Pancreas (tissue), 10 donors: ENCODE data around the gene ZNF521. TPM values are rescaled to one million over a fixed set of nuclear protein-coding genes. Genes with fewer than 3 reads are reported as not detected.

Experiments used
- ATAC-seq, 4 donors: fragments of 200-7000 bp; cut with Tn5 transposase; one replicate each; pipeline versions ENCODE4 v1.8.0 to v1.9.1; 2020; ENCODE audit warnings: mild to moderate bottlenecking in 4 of 4, moderate library complexity in 4 of 4
- DNase-seq, 6 donors: peaks; one replicate each; pipeline ENCODE4 v3.0.0-alpha.2; 2020
- FAIRE-seq: peaks from 2 replicates; lab custom pipeline; 2012; peaks lifted over from hg19 to GRCh38; lab: Jason Lieb, UNC
- H3K27ac ChIP-seq, 4 donors: fragments of 200-600 bp; sonication (generic); 1 replicate in 3 of 4; 2 replicates in 1 of 4; pipeline versions ENCODE4 v1.5.0 to v1.8.0; 2020
- H3K27me3 ChIP-seq, 4 donors: fragments of 200-600 bp; one replicate each; pipeline ENCODE4 v1.8.0; 2021
- H3K36me3 ChIP-seq, 3 donors: fragments of 200-600 bp; sonication (generic) in 1 of 3; one replicate each; pipeline versions ENCODE4 v1.5.0 to v1.8.0; 2020 to 2021
- H3K4me1 ChIP-seq, 3 donors: fragments of 200-600 bp; one replicate each; pipeline ENCODE4 v1.8.0; 2021
- H3K4me3 ChIP-seq, 4 donors: fragments of 200-600 bp; sonication (generic) in 2 of 4; one replicate each; pipeline versions ENCODE4 v1.5.0 to v1.8.0; 2020 to 2021
- H3K9me3 ChIP-seq, 4 donors: fragments of 200-600 bp; one replicate each; pipeline ENCODE4 v1.8.0; 2021
- WGBS, 2 donors: extraction: QIAGEN DNeasy Blood & Tissue Kit; methylation state at CpG; one replicate each; pipeline ENCODE4 v1.1.7; 2013; 5-methylcytosine and 5-hydroxymethylcytosine counted together
- intact Hi-C, 3 donors: fragments of 100-400 bp; cut with DNase I; formaldehyde crosslinking; loops; one replicate each; pipeline versions ENCODE4 v1.11.1 to v1.14.2; 2022
- polyA plus RNA-seq, 2 donors: library from polyadenylated mRNA; stranded (reverse); fragments of 200-250 nt; gene quantifications; one replicate each; pipeline ENCODE4 v1.2.3, GENCODE V29; 2013
- total RNA-seq, 6 donors: library from RNA; stranded (reverse); fragmentation: NEBNext Ultra II Directional in 4 of 6; extraction: Animal tissue kit (Norgen Biotek cat#: 25700) in 4 of 6; gene quantifications; one replicate each; pipeline versions ENCODE4 v1.2.1 to v1.2.4, GENCODE V29; 2021 to 2023
- TF ChIP-seq, protein P1 (sequence below), 4 donors: fragments of 200-600 bp; sonication (generic) in 3 of 4; IDR thresholded peaks; one replicate each; pipeline versions ENCODE4 v1.5.0 to v1.8.0; 2021; ENCODE audit warnings: antibody characterized with exemption in 4 of 4
- donor health status: healthy with polysubstance abuse.
- donor health status: DM: no; HTN: no; CAD: no; lungs with moderate emphysema.
- donor health status: DM: no; HTN: no; CAD: no.
- donor health status: control.
- donor health status: control.
- donor health status: Bipolar disorder and iron deficiency.
- donor health status: DM: yes; HTN: yes; CAD: no.
- donor health status: DM: no; HTN: no; CAD: no.
- donor health status: DM: no; HTN: no; CAD: no.
- donor health status: DM: yes; HTN: yes; CAD: no.

Gene ZNF521
- total and polyA plus RNA-seq, 8 donors: 0.42 to 6.0 (median 1.5) TPM

GRCh38 chr18:25247725-25248124 is 104.2 kb downstream of the ZNF521 start:
- no peaks in the 10 kb centered on the region for H3K36me3 ChIP-seq
- no peak overlapping the region for H3K4me3 ChIP-seq
- no peaks in the 10 kb centered on the region for H3K9me3 ChIP-seq
- no peaks in the 10 kb centered on the region for H3K4me1 ChIP-seq
- no peak overlapping the region for H3K27ac ChIP-seq
- ATAC-seq: no peak
- DNase-seq: no peak
- peaks cover 0 to 12% (median 0%) of the 10 kb centered on the region in 4 donors for H3K27me3 ChIP-seq
- intact Hi-C loops: no loop called here
- TF ChIP-seq, protein P1, sequence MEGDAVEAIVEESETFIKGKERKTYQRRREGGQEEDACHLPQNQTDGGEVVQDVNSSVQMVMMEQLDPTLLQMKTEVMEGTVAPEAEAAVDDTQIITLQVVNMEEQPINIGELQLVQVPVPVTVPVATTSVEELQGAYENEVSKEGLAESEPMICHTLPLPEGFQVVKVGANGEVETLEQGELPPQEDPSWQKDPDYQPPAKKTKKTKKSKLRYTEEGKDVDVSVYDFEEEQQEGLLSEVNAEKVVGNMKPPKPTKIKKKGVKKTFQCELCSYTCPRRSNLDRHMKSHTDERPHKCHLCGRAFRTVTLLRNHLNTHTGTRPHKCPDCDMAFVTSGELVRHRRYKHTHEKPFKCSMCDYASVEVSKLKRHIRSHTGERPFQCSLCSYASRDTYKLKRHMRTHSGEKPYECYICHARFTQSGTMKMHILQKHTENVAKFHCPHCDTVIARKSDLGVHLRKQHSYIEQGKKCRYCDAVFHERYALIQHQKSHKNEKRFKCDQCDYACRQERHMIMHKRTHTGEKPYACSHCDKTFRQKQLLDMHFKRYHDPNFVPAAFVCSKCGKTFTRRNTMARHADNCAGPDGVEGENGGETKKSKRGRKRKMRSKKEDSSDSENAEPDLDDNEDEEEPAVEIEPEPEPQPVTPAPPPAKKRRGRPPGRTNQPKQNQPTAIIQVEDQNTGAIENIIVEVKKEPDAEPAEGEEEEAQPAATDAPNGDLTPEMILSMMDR (IDR thresholded peaks at IDR 0.05): no peak
- no peak for FAIRE-seq

DNA sequence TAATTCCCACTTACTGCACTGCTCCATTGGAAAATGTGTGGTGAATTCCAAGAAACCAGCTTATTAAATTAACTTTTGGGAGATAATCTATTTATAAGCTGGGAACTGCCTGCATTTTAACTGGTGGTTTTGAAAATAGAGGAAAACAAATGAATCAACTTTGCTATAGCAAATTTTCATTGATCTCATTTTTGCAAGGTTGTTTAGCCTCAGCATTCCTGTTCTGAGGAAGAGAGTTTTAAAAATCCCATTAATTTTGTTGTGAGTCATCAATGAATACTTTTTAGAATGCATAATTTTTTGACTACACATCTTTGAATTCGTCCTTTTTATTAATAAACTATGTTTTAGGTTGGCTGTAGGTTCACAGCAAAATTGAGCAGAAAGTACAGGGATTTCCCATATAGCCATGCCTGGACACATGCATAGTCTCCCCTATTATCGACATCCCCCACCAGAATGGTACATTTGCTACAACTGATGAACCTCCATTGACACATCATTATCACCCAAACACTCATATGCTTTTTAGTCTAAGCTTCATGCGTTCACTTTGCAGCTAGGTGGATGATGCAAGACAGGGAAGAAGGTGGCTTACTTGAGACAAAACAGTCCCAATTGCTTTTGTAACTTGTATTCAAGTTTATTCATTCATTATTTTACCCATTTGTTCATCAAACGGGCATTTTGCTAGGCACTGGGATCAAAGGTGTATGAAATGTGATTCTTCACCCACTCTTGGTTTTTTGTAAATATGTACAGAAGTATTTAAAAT is 106.9 kb downstream of the ZNF521 start:
- 63 to 76% methylated on average over 4 of the region's 4 CpGs for WGBS, 2 donors
- no peaks in the 10 kb centered on the region for H3K4me1 ChIP-seq
- DNase-seq (no peak), ATAC-seq (no peak), FAIRE-seq (no peak)
- intact Hi-C loops: no loop called here
- no peaks in the 10 kb centered on the region for H3K36me3 ChIP-seq
- H3K27ac ChIP-seq: no peak overlapping the region
- TF ChIP-seq, protein P1 (IDR thresholded peaks at IDR 0.05): no peak
- peaks cover 0 to 3% (median 0%) of the 10 kb centered on the region in 4 donors for H3K27me3 ChIP-seq
- no peak overlapping the region for H3K4me3 ChIP-seq
- no peaks in the 10 kb centered on the region for H3K9me3 ChIP-seq

DNA sequence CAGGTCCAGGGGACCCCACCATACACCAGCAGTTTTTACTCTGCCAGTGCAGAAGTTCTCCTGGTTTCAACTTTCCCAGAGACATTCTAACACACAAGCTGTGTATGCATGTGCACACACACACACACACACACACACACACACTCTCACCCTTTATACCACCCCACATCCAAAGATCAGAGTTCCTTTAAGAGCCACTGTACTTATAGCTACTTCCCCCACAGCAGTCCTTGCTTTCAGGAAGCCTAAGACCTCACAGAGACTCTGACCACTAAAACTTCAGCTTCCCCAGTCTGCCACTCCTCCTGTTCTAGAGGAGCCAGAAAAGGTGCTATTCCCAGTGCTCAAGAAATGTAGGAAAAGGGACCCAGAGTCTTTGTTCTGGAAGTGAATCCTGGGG is 107.8 kb downstream of the ZNF521 start:
- intact Hi-C loops: no loop called here
- Histone ChIP-seq H3K4me3 (no peak overlapping the region), H3K9me3 (no peaks in the 10 kb centered on the region), H3K27me3 (peaks cover 0 to 3% (median 0%) of the 10 kb centered on the region in 4 donors), H3K27ac (no peak overlapping the region), H3K36me3 (no peaks in the 10 kb centered on the region), H3K4me1 (no peaks in the 10 kb centered on the region)
- TF ChIP-seq, protein P1 (IDR thresholded peaks at IDR 0.05): no peak
- no peak for DNase-seq
- FAIRE-seq: no peak
- ATAC-seq: no peak

DNA sequence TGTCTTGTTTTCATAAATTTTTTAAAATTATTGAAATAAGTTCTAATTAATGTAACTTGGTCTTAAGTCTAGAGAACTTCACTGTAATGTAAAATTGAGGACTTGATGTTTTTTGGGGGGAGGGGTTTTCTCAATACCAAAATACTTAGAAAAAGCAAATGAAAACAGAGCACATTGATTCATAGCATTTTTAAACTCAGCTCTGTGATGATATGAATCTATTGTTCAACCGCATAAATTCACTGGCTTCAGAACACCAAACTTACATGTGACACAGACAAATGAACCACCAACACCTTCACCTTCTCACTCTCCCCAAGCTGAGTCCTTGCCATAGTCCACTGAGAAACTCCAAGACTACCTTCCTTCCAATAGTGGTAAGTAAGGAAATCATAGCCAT is 108.2 kb downstream of the ZNF521 start:
- DNase-seq (no peak), ATAC-seq (no peak), FAIRE-seq (no peak)
- WGBS, 2 donors: 86 to 93% methylated on average over 1 of the region's 1 CpG
- no peak overlapping the region for H3K27ac ChIP-seq
- H3K36me3 ChIP-seq: no peaks in the 10 kb centered on the region
- TF ChIP-seq, protein P1 (IDR thresholded peaks at IDR 0.05): no peak
- no peaks in the 10 kb centered on the region for H3K4me1 ChIP-seq
- intact Hi-C loops: no loop called here
- no peak overlapping the region for H3K4me3 ChIP-seq
- peaks cover 0 to 3% (median 0%) of the 10 kb centered on the region in 4 donors for H3K27me3 ChIP-seq
- H3K9me3 ChIP-seq: no peaks in the 10 kb centered on the region

- no peak for ATAC-seq
- Histone ChIP-seq H3K27me3 (peaks cover 0 to 3% (median 0%) of the 10 kb centered on the region in 4 donors), H3K9me3 (no peaks in the 10 kb centered on the region), H3K4me1 (no peaks in the 10 kb centered on the region), H3K4me3 (no peak overlapping the region), H3K27ac (no peak overlapping the region), H3K36me3 (no peaks in the 10 kb centered on the region)
- intact Hi-C loops: no loop called here
- FAIRE-seq: no peak
- TF ChIP-seq, protein P1 (IDR thresholded peaks at IDR 0.05): no peak
- WGBS, 2 donors: 48 to 73% methylated on average over 2 of the region's 2 CpGs
- DNase-seq: no peak
Observed at GRCh38 chr18:25243257-25243656, 108.7 kb downstream of the ZNF521 start.
